ENCODE measurements around the gene USPL1. TPM values are rescaled to one million over a fixed set of nuclear protein-coding genes. Genes with fewer than 3 reads are reported as not detected.

The USPL1 gene
- total RNA-seq, 6 experiments from 2014 or later = 5.6 to 11.2 (median 8.4) TPM

DNA sequence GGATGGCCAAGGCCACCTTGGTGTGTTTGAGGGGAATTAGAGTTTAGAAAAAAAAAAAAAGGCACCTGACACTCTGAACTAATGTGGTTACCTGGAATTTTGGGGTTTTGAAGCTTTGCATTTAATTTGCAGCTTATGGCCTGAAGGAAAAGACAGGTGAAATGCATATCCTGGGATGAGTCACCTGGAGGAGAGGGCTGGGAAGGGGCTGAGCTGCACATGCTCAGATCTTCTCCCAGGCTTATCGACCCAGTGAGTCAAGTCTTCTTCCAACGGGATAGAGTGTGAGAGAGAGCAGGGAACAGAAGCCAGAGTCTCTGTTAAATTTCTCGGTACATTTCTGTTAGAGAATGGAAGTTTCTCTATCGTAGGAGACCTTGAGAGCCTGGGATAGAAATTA, 88.0 kb downstream of the USPL1 start:
- H3K4me3 ChIP-seq = no peak overlapping the region
- intact Hi-C loops (cut with DNase I) = no loop called here
- H3K27ac ChIP-seq = no peak overlapping the region
- WGBS (ENCODE audit: insufficient coverage, low coverage, low lambda C conversion rate, missing lambda C conversion rate) = 58% methylated on average over 4 of the region's 4 CpGs
- DNase-seq = no peak
- TF ChIP-seq, protein P1, sequence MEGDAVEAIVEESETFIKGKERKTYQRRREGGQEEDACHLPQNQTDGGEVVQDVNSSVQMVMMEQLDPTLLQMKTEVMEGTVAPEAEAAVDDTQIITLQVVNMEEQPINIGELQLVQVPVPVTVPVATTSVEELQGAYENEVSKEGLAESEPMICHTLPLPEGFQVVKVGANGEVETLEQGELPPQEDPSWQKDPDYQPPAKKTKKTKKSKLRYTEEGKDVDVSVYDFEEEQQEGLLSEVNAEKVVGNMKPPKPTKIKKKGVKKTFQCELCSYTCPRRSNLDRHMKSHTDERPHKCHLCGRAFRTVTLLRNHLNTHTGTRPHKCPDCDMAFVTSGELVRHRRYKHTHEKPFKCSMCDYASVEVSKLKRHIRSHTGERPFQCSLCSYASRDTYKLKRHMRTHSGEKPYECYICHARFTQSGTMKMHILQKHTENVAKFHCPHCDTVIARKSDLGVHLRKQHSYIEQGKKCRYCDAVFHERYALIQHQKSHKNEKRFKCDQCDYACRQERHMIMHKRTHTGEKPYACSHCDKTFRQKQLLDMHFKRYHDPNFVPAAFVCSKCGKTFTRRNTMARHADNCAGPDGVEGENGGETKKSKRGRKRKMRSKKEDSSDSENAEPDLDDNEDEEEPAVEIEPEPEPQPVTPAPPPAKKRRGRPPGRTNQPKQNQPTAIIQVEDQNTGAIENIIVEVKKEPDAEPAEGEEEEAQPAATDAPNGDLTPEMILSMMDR (IDR thresholded peaks at IDR 0.05) = no peak
- no peak for TF ChIP-seq POLR2A (IDR thresholded peaks at IDR 0.05)
- H3K36me3 ChIP-seq = no peaks in the 10 kb centered on the region
- no peaks in the 10 kb centered on the region for H3K27me3 ChIP-seq
- H3K4me1 ChIP-seq = no peaks in the 10 kb centered on the region
- no peak for ATAC-seq
- H3K9me3 ChIP-seq = no peaks in the 10 kb centered on the region

DNA sequence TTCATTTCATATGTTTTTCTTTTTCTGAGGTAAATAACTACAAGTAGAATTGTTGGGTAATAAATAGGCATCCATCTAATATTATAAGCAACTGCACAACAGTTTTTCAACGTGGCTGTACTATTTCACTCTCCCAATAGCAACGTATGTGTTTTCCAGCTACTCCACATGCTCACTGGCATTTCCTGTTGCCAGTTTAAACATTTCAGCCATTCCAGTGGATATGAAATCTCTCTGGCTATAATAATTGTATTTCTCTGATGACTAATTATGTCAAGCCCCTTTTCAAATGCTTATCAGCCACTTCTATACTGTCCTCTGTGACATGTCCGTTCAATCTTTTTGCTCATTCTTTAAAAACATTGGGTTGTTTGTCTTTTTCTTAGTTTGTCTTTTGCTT, 90.8 kb downstream of the USPL1 start:
- Histone ChIP-seq H3K9me3 (no peaks in the 10 kb centered on the region), H3K27ac (no peak overlapping the region), H3K4me3 (no peak overlapping the region), H3K27me3 (no peaks in the 10 kb centered on the region), H3K36me3 (no peaks in the 10 kb centered on the region), H3K4me1 (no peaks in the 10 kb centered on the region)
- DNase-seq (no peak), ATAC-seq (no peak)
- intact Hi-C loops (cut with DNase I) = no loop called here
- TF ChIP-seq, protein P1 (IDR thresholded peaks at IDR 0.05) = no peak
- no peak for TF ChIP-seq POLR2A (IDR thresholded peaks at IDR 0.05)
- WGBS (ENCODE audit: insufficient coverage, low coverage, low lambda C conversion rate, missing lambda C conversion rate) = 34% methylated on average over 3 of the region's 3 CpGs

Small RNA genes within 50 kb of the gene (small RNA-seq; reads per million reads assigned to genes)
- gene RF00017 = 0 reads per million in 2 experiments

Other genes with a start within 250 kb of the USPL1 start
- gene UBE2L5, start 195.4 kb upstream of the USPL1 start, total RNA-seq = not detected
- gene HMGB1, start 152.0 kb upstream of the USPL1 start, total RNA-seq = 100 to 1,000 TPM in 3 of 6 experiments, 10 to 100 TPM in 3; 80.6 to 167 (median 107) TPM
- 1 to 10 TPM in 5 of 6 experiments, under 1 TPM in 1; 0.53 to 6.7 (median 3.7) TPM for gene ALOX5AP, start 117.6 kb downstream of the USPL1 start, total RNA-seq